RWPE2 (cell line): Measurements from ENCODE around the gene EEIG1.
A peak's percentile ranks its signal among the peaks of the same experiment; 100 is the strongest.

Experiments used
- ATAC-seq: fragments of 200-7000 bp; cut with Tn5 transposase; 3 replicates; pipeline ENCODE4 v1.9.1; 2021; ENCODE audit warnings: low read depth
- DNase-seq: peaks from one replicate; pipeline ENCODE4 v3.0.0-alpha.2; 2020; ENCODE audit warnings: low spot score
- H3K27ac ChIP-seq: fragments of 450-650 bp; 2 replicates; pipeline ENCODE4 v1.5.1; 2017; ENCODE audit warnings: mild to moderate bottlenecking; ENCODE audit not compliant: poor library complexity, severe bottlenecking
- H3K27me3 ChIP-seq: fragments of 250-450 bp; sonication (Bioruptor Pico); 2 replicates; pipeline ENCODE4 v1.5.1; 2021; ENCODE audit warnings: mild to moderate bottlenecking, moderate library complexity; ENCODE audit not compliant: insufficient read depth, poor library complexity, severe bottlenecking
- H3K36me3 ChIP-seq: fragments of 250-450 bp; sonication (Bioruptor Pico); 2 replicates; pipeline ENCODE4 v1.5.1; 2020; ENCODE audit warnings: low read depth, mild to moderate bottlenecking, moderate library complexity
- H3K4me1 ChIP-seq: fragments of 250-450 bp; sonication (Bioruptor Pico); 2 replicates; pipeline ENCODE4 v1.5.1; 2021; ENCODE audit warnings: mild to moderate bottlenecking, moderate library complexity; ENCODE audit not compliant: insufficient read depth, poor library complexity, severe bottlenecking
- H3K4me3 ChIP-seq: fragments of 250-450 bp; sonication (Bioruptor Pico); 2 replicates; pipeline ENCODE4 v1.5.1; 2021; ENCODE audit warnings: mild to moderate bottlenecking, moderate library complexity; ENCODE audit not compliant: severe bottlenecking
- H3K9me3 ChIP-seq: fragments of 250-450 bp; sonication (Bioruptor Pico); 2 replicates; pipeline ENCODE4 v1.5.1; 2021; ENCODE audit warnings: mild to moderate bottlenecking, moderate library complexity; ENCODE audit not compliant: severe bottlenecking
- TF ChIP-seq, protein P1 (sequence below): fragments of 450-650 bp; IDR thresholded peaks from one replicate; pipeline ENCODE4 v1.5.1; 2017; ENCODE audit warnings: mild to moderate bottlenecking, moderate library complexity; ENCODE audit not compliant: poor library complexity, severe bottlenecking

The EEIG1 gene

DNA sequence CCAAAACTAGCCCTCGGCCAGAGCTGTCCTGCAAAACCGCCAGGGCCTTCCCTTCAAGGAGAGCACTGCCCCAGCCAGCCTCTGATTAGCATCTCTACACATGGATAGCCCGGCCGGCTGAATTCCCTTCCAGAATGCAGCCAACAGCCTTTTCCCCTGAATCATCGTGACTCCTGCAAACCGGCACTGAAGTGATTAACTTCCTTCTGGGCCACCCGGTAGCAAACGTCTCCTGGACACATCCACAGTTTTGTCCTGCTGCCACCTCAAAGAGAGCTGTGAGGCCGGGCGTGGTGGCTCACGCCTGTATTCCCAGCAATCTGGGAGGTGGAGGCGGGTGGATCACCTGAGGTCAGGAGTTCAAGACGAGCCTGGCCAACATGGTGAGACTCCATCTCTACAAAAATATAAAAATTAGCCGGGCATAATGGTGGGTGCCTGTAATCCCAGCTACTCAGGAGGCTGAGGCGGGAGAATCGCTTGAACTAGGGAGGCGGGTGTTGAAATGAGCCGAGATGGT lies 21.1 kb upstream of the EEIG1 start:
- no peak overlapping the region for H3K4me3 ChIP-seq
- peak; percentile 79; the same call in 2 of the 3 replicates for ATAC-seq

DNA sequence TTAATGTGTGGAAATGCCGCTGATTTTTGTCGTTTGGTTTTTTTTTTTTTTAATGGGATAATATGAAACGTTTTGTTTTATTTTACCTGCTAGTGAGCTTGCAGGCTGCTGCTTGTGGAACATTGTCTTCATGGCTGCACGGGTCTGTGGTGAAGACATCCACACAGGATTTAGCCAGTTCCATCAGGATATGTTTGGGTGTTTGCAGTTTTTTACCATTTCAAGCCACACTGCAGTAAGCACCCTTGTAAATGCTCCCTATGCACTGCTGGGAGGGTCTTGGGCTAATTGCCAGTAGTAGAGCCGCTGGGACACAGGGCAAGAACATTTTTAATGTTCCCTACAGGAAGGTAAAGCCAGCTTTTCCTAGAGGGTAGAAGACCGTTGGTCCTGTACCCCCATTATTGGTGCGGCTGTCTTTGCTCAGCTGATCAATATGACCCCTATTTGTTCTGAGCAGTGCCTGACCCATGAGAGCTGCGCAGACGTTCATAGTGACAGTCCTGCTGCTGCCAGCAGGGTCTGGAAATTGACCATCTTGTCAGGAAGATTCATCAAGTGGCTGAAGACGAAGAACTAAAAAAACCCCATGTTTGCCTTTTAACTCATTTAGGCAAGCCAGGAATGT lies 20.5 kb upstream of the EEIG1 start:
- no peak overlapping the region for H3K4me3 ChIP-seq
- peaks cover 6% of the 10 kb centered on the region for H3K4me1 ChIP-seq
- DNase-seq = no peak
- H3K27me3 ChIP-seq = no peaks in the 10 kb centered on the region
- no peak overlapping the region for H3K27ac ChIP-seq
- ATAC-seq = no peak
- no peaks in the 10 kb centered on the region for H3K9me3 ChIP-seq
- H3K36me3 ChIP-seq = no peaks in the 10 kb centered on the region
- TF ChIP-seq, protein P1, sequence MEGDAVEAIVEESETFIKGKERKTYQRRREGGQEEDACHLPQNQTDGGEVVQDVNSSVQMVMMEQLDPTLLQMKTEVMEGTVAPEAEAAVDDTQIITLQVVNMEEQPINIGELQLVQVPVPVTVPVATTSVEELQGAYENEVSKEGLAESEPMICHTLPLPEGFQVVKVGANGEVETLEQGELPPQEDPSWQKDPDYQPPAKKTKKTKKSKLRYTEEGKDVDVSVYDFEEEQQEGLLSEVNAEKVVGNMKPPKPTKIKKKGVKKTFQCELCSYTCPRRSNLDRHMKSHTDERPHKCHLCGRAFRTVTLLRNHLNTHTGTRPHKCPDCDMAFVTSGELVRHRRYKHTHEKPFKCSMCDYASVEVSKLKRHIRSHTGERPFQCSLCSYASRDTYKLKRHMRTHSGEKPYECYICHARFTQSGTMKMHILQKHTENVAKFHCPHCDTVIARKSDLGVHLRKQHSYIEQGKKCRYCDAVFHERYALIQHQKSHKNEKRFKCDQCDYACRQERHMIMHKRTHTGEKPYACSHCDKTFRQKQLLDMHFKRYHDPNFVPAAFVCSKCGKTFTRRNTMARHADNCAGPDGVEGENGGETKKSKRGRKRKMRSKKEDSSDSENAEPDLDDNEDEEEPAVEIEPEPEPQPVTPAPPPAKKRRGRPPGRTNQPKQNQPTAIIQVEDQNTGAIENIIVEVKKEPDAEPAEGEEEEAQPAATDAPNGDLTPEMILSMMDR = no peak

More for the DNA sequence above, 21.1 kb upstream of the EEIG1 start:
- H3K27ac ChIP-seq = no peak overlapping the region
- no peak for DNase-seq
- TF ChIP-seq, protein P1 = no peak
- H3K27me3 ChIP-seq = no peaks in the 10 kb centered on the region
- no peaks in the 10 kb centered on the region for H3K36me3 ChIP-seq
- H3K4me1 ChIP-seq = peaks cover 6% of the 10 kb centered on the region
- no peaks in the 10 kb centered on the region for H3K9me3 ChIP-seq

DNA sequence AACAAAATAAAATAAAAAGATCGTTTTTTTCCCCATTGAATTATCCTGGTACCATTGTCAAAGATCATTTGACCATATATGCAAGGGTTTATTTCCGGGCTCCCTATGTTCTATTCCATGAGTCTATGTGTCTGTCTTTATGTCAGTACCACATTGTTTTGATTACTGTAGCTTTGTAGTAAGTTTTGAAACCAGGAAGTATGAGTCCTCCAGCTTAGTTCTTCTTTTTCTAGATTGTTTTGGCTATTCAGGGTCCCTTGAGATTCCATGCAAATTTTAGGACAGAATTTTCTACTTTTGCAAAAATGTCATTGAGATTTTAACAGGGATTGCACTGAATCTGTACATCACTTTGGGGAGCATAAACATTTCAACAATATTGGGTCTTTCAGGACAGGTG lies 18.7 kb upstream of the EEIG1 start:
- Histone ChIP-seq H3K4me1 (peaks cover 6% of the 10 kb centered on the region), H3K9me3 (no peaks in the 10 kb centered on the region), H3K27ac (no peak overlapping the region), H3K27me3 (no peaks in the 10 kb centered on the region), H3K36me3 (no peaks in the 10 kb centered on the region), H3K4me3 (no peak overlapping the region)
- TF ChIP-seq, protein P1 = no peak
- DNase-seq = no peak
- no peak for ATAC-seq

DNA sequence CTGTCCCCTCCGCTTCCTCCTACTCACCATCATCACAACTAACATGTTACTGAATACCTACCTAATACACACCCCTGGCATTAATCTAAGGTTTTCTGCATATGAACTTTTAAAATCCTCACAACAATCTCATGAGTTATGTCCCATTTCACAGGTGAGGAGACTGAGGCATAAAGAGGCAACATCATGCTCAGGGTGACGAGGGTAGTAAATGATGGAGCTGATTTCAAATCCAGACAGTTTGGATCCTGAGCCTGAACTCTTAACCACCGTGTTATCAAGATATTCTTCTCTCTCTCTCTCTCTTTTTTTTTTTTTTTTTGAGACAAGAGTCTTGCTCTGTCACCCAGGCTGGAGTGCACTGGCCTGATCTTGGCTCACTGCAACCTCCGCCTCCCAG lies 12.9 kb upstream of the EEIG1 start:
- TF ChIP-seq, protein P1 = no peak
- Histone ChIP-seq H3K36me3 (no peaks in the 10 kb centered on the region), H3K27me3 (no peaks in the 10 kb centered on the region), H3K9me3 (no peaks in the 10 kb centered on the region), H3K27ac (no peak overlapping the region), H3K4me1 (no peaks in the 10 kb centered on the region), H3K4me3 (no peak overlapping the region)
- ATAC-seq (no peak), DNase-seq (no peak)

DNA sequence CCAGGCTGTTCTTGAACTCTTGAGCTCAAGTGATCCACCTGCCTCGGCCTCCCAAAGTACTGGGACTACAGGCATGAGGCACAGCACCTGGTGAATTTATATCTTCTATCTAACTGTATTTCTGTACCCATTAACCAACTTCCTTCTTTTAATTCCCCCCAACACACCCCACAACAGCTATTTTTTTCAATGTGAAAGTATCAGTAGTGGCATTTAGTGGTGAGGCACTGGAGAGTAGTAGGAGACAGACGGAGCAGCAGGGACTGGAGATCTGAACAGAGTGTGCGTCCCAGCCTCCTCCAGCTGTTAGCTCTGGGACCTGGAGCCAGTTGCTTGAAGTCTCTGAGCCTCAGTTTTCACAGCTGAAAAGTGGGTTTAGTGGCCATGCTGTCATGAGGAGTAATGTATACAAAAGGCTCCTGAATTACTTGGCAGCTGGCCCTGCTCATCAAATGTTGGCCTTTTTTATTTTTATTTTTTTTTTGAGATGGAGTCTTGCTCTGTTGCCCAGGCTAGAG lies 11.0 kb upstream of the EEIG1 start:
- DNase-seq = no peak
- Histone ChIP-seq H3K4me3 (no peak overlapping the region), H3K27ac (no peak overlapping the region), H3K27me3 (no peaks in the 10 kb centered on the region), H3K4me1 (no peaks in the 10 kb centered on the region), H3K36me3 (no peaks in the 10 kb centered on the region), H3K9me3 (no peaks in the 10 kb centered on the region)
- ATAC-seq = no peak
- TF ChIP-seq, protein P1 = no peak
